Stimulated activated CD4-positive, alpha-beta T cell treated with anti-CD3 and anti-CD28 coated beads, TNF-alpha, amount 100 ng/mL, for 1 hour (primary cell): Measurements from ENCODE around the gene PNMA8C.

ENCODE experiments used
- DNase-seq, 3 donors: peaks; one replicate each; pipeline ENCODE4 v3.0.0-alpha.2; 2020; ENCODE audit warnings: low read depth in 3 of 3, low spot score in 1 of 3

The PNMA8C gene

DNA sequence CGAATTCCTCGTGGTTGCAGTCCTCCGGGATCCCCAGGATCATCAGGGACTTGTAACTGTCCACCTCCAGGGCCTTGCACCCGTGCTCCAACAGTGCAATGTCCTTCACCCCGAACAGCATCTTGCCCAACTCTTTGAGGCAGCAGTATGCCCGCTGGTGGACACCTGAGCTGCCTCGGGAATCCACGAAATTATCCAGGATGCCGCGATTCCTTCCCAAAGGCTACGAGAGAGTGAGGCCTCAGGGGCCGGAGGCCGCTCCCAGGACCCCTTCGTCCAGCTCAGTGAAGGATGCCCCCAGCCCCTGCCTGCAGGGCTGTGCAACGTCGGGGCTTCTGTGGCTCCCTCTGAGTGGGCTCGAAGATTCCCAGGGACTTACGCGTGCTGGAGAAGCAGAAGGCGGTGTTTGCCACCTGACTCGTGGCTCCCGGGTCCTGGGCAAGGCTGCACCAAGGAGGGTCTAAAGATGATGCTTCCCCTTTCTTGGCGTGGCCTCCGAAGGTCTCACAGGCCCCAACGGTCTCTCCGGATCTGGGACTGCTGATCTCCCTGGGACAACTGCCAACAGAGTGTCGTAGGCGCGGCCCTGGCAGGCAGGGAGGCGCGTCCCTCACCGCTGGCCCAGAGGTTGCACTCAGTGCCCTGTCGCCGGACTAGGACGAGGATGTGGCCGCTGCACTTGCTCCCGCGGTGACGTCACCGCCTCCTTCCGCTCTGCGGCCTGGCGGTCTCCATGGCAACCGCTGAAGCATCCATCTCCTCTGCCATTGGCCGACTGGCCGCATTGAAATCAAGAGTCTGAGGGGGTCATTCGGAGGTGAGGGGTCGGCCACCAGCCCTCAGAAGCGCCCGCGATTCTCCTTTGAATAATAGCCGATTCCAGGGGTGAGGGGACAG, at the start of gene PNMA8C:
Gene PNMA8C, minus strand, starts transcription at position 698 of the 897 bp plus-strand sequence. Its CDS starts 577 bp downstream, at position 121.
- DNase-seq: no peak

DNA sequence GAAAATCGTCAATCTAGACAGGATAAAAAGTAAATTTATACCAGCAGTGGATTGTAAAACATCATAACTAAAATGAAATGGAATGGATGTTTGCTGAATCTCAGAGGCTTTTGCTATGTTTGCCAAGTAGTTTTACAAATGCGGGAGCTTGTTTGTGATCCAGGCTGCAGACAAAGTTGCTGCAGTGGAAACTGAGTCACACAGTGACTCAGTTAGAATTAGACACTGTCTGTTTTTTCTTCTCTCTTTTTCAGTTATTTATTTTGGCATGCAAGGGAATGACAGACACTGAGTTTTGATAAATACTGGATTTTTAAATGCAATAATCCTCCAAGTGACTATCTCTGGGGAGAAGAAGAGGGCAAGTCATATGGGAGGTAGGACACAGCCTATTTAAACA, 47.2 kb upstream of the PNMA8C start:
- DNase-seq: no peak

DNA sequence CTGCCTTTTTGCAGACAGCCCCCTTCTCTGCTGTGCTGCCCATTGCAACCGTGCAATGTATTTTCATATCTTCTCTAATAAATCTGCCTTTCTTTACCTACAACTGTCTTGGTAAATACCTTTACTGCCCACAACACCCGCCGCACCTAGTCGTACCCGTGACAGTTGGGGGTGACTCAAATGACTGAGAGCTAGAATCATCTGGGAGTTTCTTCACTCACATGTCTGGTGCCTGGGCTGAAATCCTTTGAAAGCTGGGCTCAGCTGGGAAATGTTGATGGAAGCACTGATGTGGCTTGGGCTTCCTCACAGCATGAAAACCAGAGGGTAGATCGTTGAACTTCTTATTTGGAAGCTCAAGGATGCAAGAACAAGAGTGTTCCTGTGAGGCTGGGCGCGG, 45.5 kb upstream of the PNMA8C start:
- no peak for DNase-seq

- no peak for DNase-seq
Measured at GRCh38 chr19:46472592-46472991, 43.9 kb upstream of the PNMA8C start.

- no peak for DNase-seq
Measured at GRCh38 chr19:46471811-46472543, 43.2 kb upstream of the PNMA8C start.

DNA sequence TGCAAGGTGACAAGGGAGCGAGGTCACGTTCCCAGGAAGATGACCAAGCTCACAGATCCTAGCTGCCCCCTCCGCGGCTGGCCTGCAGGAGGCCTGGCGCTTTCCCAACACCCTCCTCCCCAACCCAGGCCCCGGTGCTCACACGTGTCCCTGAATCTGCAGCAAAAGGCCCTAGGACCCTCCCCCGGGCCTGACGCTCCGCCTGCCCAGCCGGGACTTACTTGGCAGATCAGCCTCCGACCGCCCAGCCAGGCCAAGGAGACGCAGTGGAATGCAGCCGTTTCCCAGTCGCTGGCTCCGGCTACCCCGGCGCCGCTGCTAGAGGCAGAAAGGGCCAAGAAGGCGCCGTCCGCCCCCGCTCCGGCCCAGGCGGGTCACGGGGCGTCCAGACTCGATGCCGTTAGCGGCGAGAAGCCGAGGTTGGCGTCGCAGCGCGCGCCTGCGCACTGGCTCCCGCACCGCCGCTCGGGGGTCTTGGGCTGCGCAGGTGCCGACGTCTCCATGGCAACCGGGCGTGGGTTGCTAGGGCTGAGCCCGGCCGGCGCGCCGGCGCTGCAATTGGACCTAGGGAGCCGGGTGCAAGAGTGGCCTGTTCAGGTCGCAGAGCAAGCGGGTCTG, 42.5 kb upstream of the PNMA8C start, which contains the start of gene PNMA8A:
Gene PNMA8A, minus strand, starts transcription at position 448 of the 618 bp plus-strand sequence. CDS start 528 bp downstream, outside the sequence.
- DNase-seq: no peak

- DNase-seq: no peak
Measured at GRCh38 chr19:46470376-46470775, 41.6 kb upstream of the PNMA8C start.

- no peak for DNase-seq
Measured at GRCh38 chr19:46469541-46470185, 40.9 kb upstream of the PNMA8C start.

DNA sequence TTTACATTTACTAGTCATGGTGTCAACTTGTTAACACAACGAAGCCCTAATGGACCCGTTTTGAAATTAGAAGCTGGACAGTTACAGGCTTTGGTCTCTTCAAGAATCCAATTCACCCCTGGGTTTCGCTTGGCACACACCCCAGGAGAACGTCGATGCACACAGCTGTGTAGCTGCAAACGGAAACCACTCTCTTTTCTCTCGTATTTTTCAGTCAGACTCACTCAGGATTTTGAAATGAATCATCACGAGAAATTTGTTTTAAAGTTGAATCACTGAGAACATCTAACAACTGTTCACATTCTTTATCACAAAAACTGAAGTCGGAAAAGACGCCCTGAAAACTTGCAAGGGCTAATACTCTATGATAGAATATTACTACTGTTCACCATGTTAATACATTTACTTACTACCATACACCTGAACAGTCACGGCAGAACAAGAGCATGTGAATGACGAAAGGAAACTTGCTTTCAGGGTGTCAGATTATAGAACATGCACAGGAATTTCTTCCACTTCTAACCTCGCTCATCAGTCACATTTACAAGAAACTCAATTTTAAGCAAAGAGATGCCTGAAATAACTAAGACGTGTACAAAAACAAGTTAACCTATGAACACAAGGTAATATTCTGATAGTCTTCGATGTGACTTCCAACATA, 37.9 kb upstream of the PNMA8C start:
- no peak for DNase-seq

DNA sequence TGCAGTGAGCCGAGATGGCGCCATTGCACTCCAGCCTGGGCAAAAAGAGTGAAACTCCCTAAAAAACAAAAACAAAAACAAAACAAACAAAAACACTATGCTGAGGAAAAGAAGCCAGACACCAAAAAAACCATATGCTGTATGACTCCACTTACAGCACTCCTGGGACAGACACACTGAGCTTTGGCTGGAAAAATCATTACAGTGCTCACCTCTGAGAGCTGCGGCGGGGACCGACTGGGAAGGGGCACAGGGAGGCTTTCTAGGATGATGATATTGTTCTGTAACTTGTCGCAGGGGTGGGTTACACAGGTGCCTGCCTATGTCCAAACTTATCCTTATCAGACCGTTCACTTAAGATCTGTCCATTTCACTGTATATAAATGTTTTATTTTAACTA, 34.8 kb upstream of the PNMA8C start:
- DNase-seq: no peak

GRCh38 chr19:46461537-46461936, 32.8 kb upstream of the PNMA8C start:
- no peak for DNase-seq

DNA sequence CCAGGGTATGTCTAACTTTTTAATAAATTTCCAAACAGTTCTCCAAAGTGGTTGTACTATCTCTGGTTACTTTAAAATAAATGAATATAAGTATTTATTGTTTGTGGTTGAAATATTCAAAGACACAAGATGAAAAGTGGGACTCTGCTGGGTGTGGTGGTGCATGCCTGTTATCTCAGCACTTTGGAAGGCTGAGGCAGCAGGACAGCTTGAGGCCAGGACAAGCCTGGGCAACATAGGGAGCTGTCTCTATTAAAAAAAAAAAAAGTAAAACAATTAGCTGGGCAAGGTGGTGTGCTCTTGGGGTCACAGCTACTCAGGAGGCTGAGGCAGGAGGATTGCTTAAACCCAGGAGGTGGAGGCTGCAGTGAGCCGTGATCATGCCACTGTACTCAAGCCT, 32.2 kb upstream of the PNMA8C start:
- DNase-seq: no peak

- no peak for DNase-seq
Measured at GRCh38 chr19:46460055-46460454, 31.3 kb upstream of the PNMA8C start.

- DNase-seq: no peak
Measured at GRCh38 chr19:46456930-46457329, 28.2 kb upstream of the PNMA8C start.

DNA sequence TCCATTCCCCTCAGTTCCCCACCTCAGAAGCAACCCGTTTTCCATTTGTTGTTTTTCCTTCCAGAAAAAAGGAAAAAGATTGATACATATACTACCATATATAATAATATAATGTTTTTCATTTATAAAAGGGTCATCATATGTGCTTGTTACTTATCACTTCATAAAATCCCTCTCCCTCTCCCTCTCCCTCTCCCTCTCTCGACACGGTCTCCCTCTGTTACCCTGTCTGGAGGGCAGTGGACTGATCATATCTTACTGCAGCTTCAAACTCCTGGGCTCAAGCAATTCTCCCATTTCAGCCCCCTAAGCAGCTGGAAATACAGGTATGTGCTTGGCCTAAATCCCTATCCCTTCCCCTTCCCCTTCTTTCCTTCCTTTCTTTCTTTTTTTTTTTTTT, 25.5 kb upstream of the PNMA8C start:
- DNase-seq: no peak

- DNase-seq: no peak
Measured at GRCh38 chr19:46453661-46454060, 24.9 kb upstream of the PNMA8C start.

DNA sequence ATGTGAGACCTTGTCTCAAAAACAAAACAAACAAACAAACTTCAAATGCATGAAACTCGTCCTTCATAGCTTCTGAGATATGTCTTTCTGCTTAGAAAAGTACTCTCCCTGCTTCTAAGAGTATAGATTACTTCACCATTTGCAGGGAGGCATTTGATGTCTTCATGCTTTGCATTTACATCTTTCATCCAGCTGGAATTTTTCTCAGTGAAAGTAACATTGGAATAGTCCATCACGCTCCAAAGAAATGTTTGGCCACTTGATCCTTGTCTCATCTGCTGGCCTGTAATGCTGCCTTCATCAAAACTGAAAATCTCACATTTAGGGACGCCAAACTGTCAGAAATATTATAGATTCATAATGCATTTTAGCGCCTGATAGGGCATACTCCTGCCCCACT, 23.4 kb upstream of the PNMA8C start:
- DNase-seq: no peak

- no peak for DNase-seq
Measured at GRCh38 chr19:46451352-46451751, 22.6 kb upstream of the PNMA8C start.

- no peak for DNase-seq
Measured at GRCh38 chr19:46450737-46451136, 22.0 kb upstream of the PNMA8C start.

DNA sequence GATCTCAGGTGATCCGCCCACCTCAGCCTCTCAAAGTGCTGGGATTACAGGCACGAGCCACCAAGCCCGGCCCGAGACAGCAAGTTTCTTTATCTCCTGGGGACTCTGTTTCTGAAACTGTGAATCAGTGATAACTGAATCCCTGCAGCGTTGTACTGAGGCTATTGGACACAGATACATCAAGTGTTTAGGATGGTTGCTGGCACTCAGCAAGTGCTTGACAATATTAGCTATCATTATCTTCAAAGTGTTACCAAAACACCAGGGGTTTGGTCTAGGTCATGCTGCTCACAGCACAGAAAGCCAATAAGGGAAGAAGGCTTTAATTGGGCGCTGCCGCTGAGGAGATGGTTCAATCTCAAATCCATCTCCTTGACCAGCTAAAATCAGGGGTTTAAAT, 20.5 kb upstream of the PNMA8C start:
- no peak for DNase-seq

GRCh38 chr19:46448601-46449000, 19.9 kb upstream of the PNMA8C start:
- no peak for DNase-seq
